Endodermal cell (in vitro differentiated cells): Measurements from ENCODE around the gene BARX1. TPM values are rescaled to one million over a fixed set of nuclear protein-coding genes. Genes with fewer than 3 reads are reported as not detected.

Experiments used
- DNase-seq: peaks from one replicate; pipeline ENCODE4 v3.0.0-alpha.2; 2017
- H3K27ac ChIP-seq: 2 replicates; pipeline ENCODE4 v1.5.1; 2013; ENCODE audit warnings: mild to moderate bottlenecking, low read depth, low read length, moderate library complexity
- H3K27me3 ChIP-seq: 2 replicates; pipeline ENCODE4 v1.6.1; 2013; ENCODE audit warnings: mild to moderate bottlenecking, low read length, moderate library complexity; ENCODE audit not compliant: insufficient read depth, control insufficient read depth, poor library complexity, severe bottlenecking
- H3K36me3 ChIP-seq: 2 replicates; pipeline ENCODE4 v1.7.0; 2013; ENCODE audit warnings: mild to moderate bottlenecking, low read length, moderate library complexity; ENCODE audit not compliant: control insufficient read depth, insufficient read depth
- H3K4me1 ChIP-seq: one replicate; pipeline ENCODE4 v1.7.0; 2013; ENCODE audit warnings: low read length; ENCODE audit not compliant: control insufficient read depth, insufficient read depth
- H3K4me3 ChIP-seq: 2 replicates; pipeline ENCODE4 v1.5.1; 2013; ENCODE audit warnings: mild to moderate bottlenecking, low read length, moderate library complexity
- H3K9ac ChIP-seq: 2 replicates; pipeline ENCODE4 v1.6.1; 2013; ENCODE audit warnings: mild to moderate bottlenecking, low read length, moderate library complexity; ENCODE audit not compliant: poor library complexity, severe bottlenecking; ENCODE audit errors: extremely low read depth
- H3K9me3 ChIP-seq: 2 replicates; pipeline ENCODE4 v1.6.1; 2013; ENCODE audit warnings: mild to moderate bottlenecking, low read length, moderate library complexity; ENCODE audit not compliant: control insufficient read depth
- H3K27ac Mint-ChIP-seq: 2 replicates; pipeline ENCODE4 v1.8.0; 2020; ENCODE audit warnings: mixed read lengths
- H3K27me3 Mint-ChIP-seq: 2 replicates; pipeline ENCODE4 v1.8.0; 2021; ENCODE audit warnings: mild to moderate bottlenecking, mixed read lengths; ENCODE audit not compliant: insufficient read depth
- H3K36me3 Mint-ChIP-seq: 2 replicates; pipeline ENCODE4 v1.8.0; 2020; ENCODE audit warnings: low read depth, mixed read lengths
- H3K4me1 Mint-ChIP-seq: 2 replicates; pipeline ENCODE4 v1.8.0; 2020; ENCODE audit warnings: mixed read lengths
- H3K4me3 Mint-ChIP-seq: 2 replicates; pipeline ENCODE4 v1.8.0; 2020; ENCODE audit warnings: mild to moderate bottlenecking, moderate library complexity, mixed read lengths
- H3K9me3 Mint-ChIP-seq: 2 replicates; pipeline ENCODE4 v1.8.0; 2020; ENCODE audit warnings: mild to moderate bottlenecking, mixed read lengths
- WGBS, 2 experiments: methylation state at CpG; one replicate each; pipeline versions ENCODE4 v1.1.5 to v1.1.7; 2013; ENCODE audit warnings: missing lambda C conversion rate in 2 of 2, mixed read lengths in 1 of 2; ENCODE audit not compliant: insufficient coverage in 1 of 2, insufficient read length in 1 of 2; 5-methylcytosine and 5-hydroxymethylcytosine counted together
- total RNA-seq, 2 donors: library from RNA; stranded (reverse); fragmentation: NEBNext Ultra II Directional in 1 of 2; extraction: Animal tissue kit (Norgen Biotek cat#: 25700) in 1 of 2; gene quantifications; 2 replicates in 1 of 2; 3 replicates in 1 of 2; pipeline ENCODE4 v1.2.1, GENCODE V29; 2021
- TF ChIP-seq, protein P1 (sequence below): fragments of 200-600 bp; sonication (generic); conservative IDR thresholded peaks from 2 replicates; pipeline ENCODE4 v1.5.0; 2021; ENCODE audit warnings: antibody characterized with exemption, mild to moderate bottlenecking

The BARX1 gene
- total RNA-seq, 2 donors from 2014 or later = 0.35 TPM; not detected in 1

DNA sequence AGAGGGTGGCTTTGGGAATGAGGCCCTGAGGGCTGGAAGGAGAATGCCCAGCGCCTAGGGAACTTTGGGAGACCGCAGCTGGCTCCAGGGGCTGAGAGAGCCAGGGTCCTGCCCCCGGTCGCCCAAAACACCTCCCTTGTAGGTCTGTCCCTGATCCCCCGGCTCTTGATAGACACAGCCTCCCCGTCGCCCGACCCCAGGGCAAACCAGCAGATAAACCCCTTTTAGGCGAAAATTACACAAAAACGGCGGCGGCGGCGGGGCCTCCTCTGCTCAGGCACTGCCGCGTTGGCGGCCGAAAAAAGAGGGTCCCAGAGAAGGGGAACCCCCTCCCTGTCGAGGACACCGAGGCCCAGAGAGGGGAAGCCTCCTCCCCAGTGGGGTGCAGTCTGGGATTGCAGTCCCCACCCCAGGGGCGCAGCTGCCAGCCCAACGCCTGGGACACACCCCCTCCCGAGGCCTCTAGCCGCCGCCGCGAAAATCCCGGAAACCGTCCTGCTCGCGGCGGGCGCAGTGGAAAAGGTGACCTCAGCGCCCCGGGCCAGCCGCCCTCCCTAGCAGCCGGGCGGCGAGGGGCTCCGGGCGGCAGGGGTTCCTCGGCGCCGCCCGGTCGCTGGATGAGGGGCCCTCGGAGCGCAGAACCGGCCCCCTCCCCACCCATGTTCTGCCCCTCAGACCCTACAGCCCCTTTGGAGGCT is 3.1 kb upstream of the BARX1 start:
- no peak overlapping the region for H3K9ac ChIP-seq
- no peaks in the 10 kb centered on the region for H3K36me3 Mint-ChIP-seq
- H3K4me1 ChIP-seq = peaks cover 1% of the 10 kb centered on the region
- H3K9me3 ChIP-seq = no peaks in the 10 kb centered on the region
- peak overlapping the region; percentile 45 for H3K4me3 Mint-ChIP-seq
- TF ChIP-seq, protein P1, sequence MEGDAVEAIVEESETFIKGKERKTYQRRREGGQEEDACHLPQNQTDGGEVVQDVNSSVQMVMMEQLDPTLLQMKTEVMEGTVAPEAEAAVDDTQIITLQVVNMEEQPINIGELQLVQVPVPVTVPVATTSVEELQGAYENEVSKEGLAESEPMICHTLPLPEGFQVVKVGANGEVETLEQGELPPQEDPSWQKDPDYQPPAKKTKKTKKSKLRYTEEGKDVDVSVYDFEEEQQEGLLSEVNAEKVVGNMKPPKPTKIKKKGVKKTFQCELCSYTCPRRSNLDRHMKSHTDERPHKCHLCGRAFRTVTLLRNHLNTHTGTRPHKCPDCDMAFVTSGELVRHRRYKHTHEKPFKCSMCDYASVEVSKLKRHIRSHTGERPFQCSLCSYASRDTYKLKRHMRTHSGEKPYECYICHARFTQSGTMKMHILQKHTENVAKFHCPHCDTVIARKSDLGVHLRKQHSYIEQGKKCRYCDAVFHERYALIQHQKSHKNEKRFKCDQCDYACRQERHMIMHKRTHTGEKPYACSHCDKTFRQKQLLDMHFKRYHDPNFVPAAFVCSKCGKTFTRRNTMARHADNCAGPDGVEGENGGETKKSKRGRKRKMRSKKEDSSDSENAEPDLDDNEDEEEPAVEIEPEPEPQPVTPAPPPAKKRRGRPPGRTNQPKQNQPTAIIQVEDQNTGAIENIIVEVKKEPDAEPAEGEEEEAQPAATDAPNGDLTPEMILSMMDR = no peak
- H3K27ac Mint-ChIP-seq = no peak overlapping the region
- H3K4me3 ChIP-seq = peak overlapping the region; percentile 6
- WGBS, 2 experiments = 9 to 21% methylated on average over 2 to 49 of the region's 49 CpGs
- peaks cover 92% of the 10 kb centered on the region for H3K27me3 ChIP-seq
- no peaks in the 10 kb centered on the region for H3K36me3 ChIP-seq
- H3K4me1 Mint-ChIP-seq = peaks cover 19% of the 10 kb centered on the region
- H3K27me3 Mint-ChIP-seq = peaks cover 91% of the 10 kb centered on the region
- no peaks in the 10 kb centered on the region for H3K9me3 Mint-ChIP-seq
- DNase-seq = peak; percentile 79
- H3K27ac ChIP-seq = no peak overlapping the region

DNA sequence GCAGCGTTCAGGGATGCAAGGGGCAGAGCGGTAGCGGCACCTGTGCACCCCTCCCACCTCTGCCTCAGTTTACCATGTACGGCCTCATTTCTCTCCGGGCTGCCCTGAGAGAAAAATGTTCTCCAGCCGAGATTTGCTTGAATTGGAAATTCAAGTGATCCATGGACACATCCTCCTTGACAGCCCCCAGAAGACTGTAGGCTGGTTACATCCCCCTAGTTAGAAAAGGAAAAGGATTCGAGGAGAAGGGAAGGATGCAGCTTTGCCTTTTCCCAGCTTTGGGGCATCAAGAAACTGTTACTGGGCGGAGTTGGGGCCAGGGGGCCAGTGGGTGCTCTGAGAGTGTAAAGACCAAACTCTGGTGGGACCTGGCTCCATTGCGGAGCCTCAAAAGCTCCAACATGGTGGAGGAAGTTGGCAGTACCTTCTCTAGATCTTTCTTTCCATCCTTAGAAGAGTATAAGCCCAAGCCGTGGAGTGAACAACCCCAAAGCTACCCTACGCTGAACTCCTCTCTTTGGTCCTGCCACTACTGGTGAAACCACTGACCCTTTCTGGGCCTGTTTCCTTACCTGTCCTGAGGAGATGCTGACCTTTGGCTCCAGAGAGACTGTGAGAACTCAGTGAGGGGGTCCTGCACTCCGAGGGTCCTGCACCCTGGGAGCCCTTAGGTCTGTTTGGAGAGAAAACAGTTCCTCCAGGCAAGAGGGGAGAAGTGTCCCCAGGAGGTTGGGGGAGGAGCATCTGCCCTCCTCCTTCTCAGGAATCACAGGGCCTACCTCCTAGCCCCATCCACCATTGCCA is 1.0 kb upstream of the BARX1 start:
- no peak for DNase-seq
- 41 to 43% methylated on average over 9 to 12 of the region's 12 CpGs for WGBS, 2 experiments
- no peak overlapping the region for H3K27ac ChIP-seq
- Mint-ChIP-seq H3K27me3 (peaks cover 94% of the 10 kb centered on the region), H3K4me3 (peak overlapping the region; percentile 50), H3K9me3 (no peaks in the 10 kb centered on the region), H3K36me3 (no peaks in the 10 kb centered on the region), H3K4me1 (peaks cover 23% of the 10 kb centered on the region), H3K27ac (no peak overlapping the region)
- peaks cover 97% of the 10 kb centered on the region for H3K27me3 ChIP-seq
- peaks cover 8% of the 10 kb centered on the region for H3K4me1 ChIP-seq
- no peaks in the 10 kb centered on the region for H3K9me3 ChIP-seq
- no peaks in the 10 kb centered on the region for H3K36me3 ChIP-seq
- TF ChIP-seq, protein P1 = no peak
- H3K9ac ChIP-seq = no peak overlapping the region
- H3K4me3 ChIP-seq = no peak overlapping the region

DNA sequence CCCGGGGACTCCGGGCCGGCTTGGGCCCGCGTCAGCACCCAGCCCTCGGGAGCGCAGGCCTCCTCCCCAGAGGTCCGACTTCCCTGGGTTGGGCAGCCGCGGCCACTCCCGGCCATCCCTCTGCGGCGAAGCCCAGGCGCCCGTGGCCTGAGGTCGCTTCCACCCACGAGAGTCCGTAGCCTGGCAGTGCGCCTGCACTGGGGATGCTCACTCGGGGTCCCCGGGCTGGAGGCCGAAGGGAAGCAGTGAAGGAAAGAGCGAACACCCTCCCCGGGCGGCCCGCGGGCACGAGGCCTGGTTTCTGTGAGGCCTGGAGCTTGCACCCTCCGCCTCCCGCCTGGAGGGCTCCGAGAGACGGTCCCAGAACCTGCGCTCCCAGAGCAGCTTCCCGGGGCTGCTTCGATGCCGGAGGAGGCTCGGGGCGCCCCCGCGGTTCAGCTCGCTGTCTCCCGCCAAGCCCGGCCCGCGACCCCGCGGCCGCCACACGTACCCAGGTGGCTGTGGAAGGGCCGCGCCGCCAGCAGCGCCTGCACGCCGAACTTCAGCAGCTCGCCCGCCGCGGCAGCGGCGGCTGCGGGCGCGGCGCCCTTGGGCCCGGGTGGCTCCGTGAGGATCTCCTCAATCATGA is 607 bp downstream of the BARX1 start:
- Mint-ChIP-seq H3K4me1 (peaks cover 25% of the 10 kb centered on the region), H3K9me3 (peaks cover 3% of the 10 kb centered on the region), H3K27ac (no peak overlapping the region), H3K36me3 (no peaks in the 10 kb centered on the region), H3K27me3 (peaks cover 94% of the 10 kb centered on the region), H3K4me3 (no peak overlapping the region)
- peaks cover 8% of the 10 kb centered on the region for H3K4me1 ChIP-seq
- H3K9me3 ChIP-seq = peaks cover 5% of the 10 kb centered on the region
- peaks cover 97% of the 10 kb centered on the region for H3K27me3 ChIP-seq
- no peaks in the 10 kb centered on the region for H3K36me3 ChIP-seq
- no peak overlapping the region for H3K9ac ChIP-seq
- 3% methylated on average over 19 to 67 of the region's 67 CpGs for WGBS, 2 experiments
- no peak overlapping the region for H3K4me3 ChIP-seq
- H3K27ac ChIP-seq = no peak overlapping the region
- DNase-seq = peak; percentile 78
- TF ChIP-seq, protein P1 = no peak
